Heart left ventricle (tissue), 16 donors: ENCODE results near the gene DAAM1. TPM values are rescaled to one million over a fixed set of nuclear protein-coding genes. Genes with fewer than 3 reads are reported as not detected.

Experiments
- ATAC-seq, 4 donors: fragments of 200-7000 bp; cut with Tn5 transposase; one replicate each; pipeline ENCODE4 v1.9.1; 2020 to 2022; ENCODE audit warnings: moderate library complexity in 4 of 4, mild to moderate bottlenecking in 3 of 4, moderate number of reproducible peaks in 1 of 4
- DNase-seq, 5 donors: peaks; one replicate each; pipeline ENCODE4 v3.0.0-alpha.2; 2020
- H3K27ac ChIP-seq, 12 donors: fragments of 200-600 bp; sonication (generic) in 4 of 12; one replicate each; pipeline versions ENCODE4 v1.5.0 to v1.8.0; 2016 to 2022; ENCODE audit warnings: mild to moderate bottlenecking in 2 of 12
- H3K27me3 ChIP-seq, 9 donors: fragments of 200-600 bp; sonication (generic) in 2 of 9; one replicate each; pipeline versions ENCODE4 v1.5.1 to v1.8.0; 2016 to 2022; ENCODE audit warnings: mild to moderate bottlenecking in 3 of 9
- H3K36me3 ChIP-seq, 9 donors: fragments of 200-600 bp; sonication (generic) in 2 of 9; one replicate each; pipeline versions ENCODE4 v1.5.0 to v1.8.0; 2018 to 2022; ENCODE audit warnings: mild to moderate bottlenecking in 2 of 9
- H3K4me1 ChIP-seq, 12 donors: fragments of 200-600 bp; sonication (generic) in 4 of 12; one replicate each; pipeline versions ENCODE4 v1.5.0 to v1.8.0; 2016 to 2022; ENCODE audit warnings: mild to moderate bottlenecking in 3 of 12
- H3K4me3 ChIP-seq, 12 donors: fragments of 200-600 bp; sonication (generic) in 4 of 12; one replicate each; pipeline versions ENCODE4 v1.5.0 to v1.8.0; 2017 to 2022; ENCODE audit warnings: mild to moderate bottlenecking in 9 of 12, moderate library complexity in 4 of 12
- H3K9me3 ChIP-seq, 12 donors: fragments of 200-600 bp; sonication (generic) in 4 of 12; one replicate each; pipeline versions ENCODE4 v1.5.0 to v1.8.0; 2016 to 2022; ENCODE audit warnings: mild to moderate bottlenecking in 1 of 12
- CTCF ChIP-seq, 12 donors: fragments of 200-600 bp; sonication (generic) in 4 of 12; IDR thresholded peaks; one replicate each; pipeline versions ENCODE4 v1.5.0 to v1.8.0; 2018 to 2022; ENCODE audit warnings: antibody characterized with exemption in 12 of 12, mild to moderate bottlenecking in 5 of 12
- POLR2A ChIP-seq, 2 donors: fragments of 450-650 bp; IDR thresholded peaks; one replicate each; pipeline ENCODE4 v1.6.1; 2017; ENCODE audit warnings: antibody characterized with exemption in 2 of 2, mild to moderate bottlenecking in 2 of 2, moderate library complexity in 2 of 2
- WGBS, 4 donors: extraction: QIAGEN DNeasy Blood & Tissue Kit in 2 of 4; methylation state at CpG; one replicate each; pipeline versions ENCODE4 v1.1.5 to v1.1.7; 2013 to 2018; 5-methylcytosine and 5-hydroxymethylcytosine counted together
- intact Hi-C, 10 donors: fragments of 100-400 bp; cut with DNase I; formaldehyde crosslinking; loops; one replicate each; pipeline versions ENCODE4 v1.11.1 to v1.14.2; 2022
- polyA plus RNA-seq, 2 donors: library from polyadenylated mRNA; stranded (reverse); fragments of 200-250 nt; gene quantifications; one replicate each; pipeline ENCODE4 v1.2.3, GENCODE V29; 2013
- total RNA-seq, 9 donors: library from RNA; depleted of rRNA in 2 of 9; stranded (reverse); fragments of >200 nt in 2 of 9; fragmentation: NEBNext Ultra II Directional in 3 of 9; extraction: Animal tissue kit (Norgen Biotek cat#: 25700) in 3 of 9; gene quantifications; one replicate each; pipeline versions ENCODE4 v1.1.0 to v1.2.4, GENCODE V29; 2016 to 2023
- donor health status: ischemic (EF 13 %, LVEDD 7.1; RV severe dilation, severe dysfunction).
- donor health status: healthy with polysubstance abuse.
- donor health status: DM: no; HTN: yes; CAD: no.
- donor health status: DM: no; HTN: no; CAD: no.
- donor health status: ischemic (EF 25% LVEDD 6.9; RV normal size, moderate dysfunction).
- donor health status: ischemic (EF 25% LVEDD 5.7; RV mildly dilated, moderate dysfunction).
- donor health status: healthy.
- donor health status: DM: yes; HTN: yes; CAD: no.
- donor health status: ischemic (EF 35%, LVEDD 5.7; RV mildly dilated, moderate dysfunction).
- donor health status: nonischemic (EF 11% LVEDD 7.7; RV severe dilation, severe dysfunction).
- donor health status: DM: yes; HTN: yes; CAD: no.
- donor health status: PGD.
- donor health status: ischemic (EF 29% LVEDD 5.4; RV normal size, mild dysfunction).
- donor health status: nonischemic (EF 23%, LVEDD 6.1; RV moderate dilation, normal function).

DAAM1 gene
- total and polyA plus RNA-seq, 11 donors = 18.2 to 92.6 (median 67.2) TPM

- Histone ChIP-seq H3K27ac (peak overlapping the region; percentile 39 to 93 (median 84)), H3K9me3 (no peaks in the 10 kb centered on the region), H3K27me3 (no peaks in the 10 kb centered on the region), H3K4me3 (no peak overlapping the region), H3K36me3 (peaks cover 0 to 66% (median 29%) of the 10 kb centered on the region in 9 donors), H3K4me1 (peaks cover 0 to 84% (median 57%) of the 10 kb centered on the region in 12 donors)
- no peak for DNase-seq
- TF ChIP-seq POLR2A (IDR thresholded peaks at IDR 0.05) (no peak), CTCF (IDR thresholded peaks at IDR 0.05) (no peak)
- 50 to 59% (median 54%) methylated on average over 1 of the region's 1 CpG for WGBS, 4 donors
- intact Hi-C loops = no loop called here
- ATAC-seq = no peak
Observed at GRCh38 chr14:59358784-59359183, 170.3 kb downstream of the DAAM1 start.

- intact Hi-C loops = loop anchor here in 6 of 10 donors (5.0 to 10.0 kb wide), 5 partner anchors 63 to 172 kb away; partner anchors contain the start of gene DAAM1 (in 1 of the 6)
- no peak for TF ChIP-seq CTCF (IDR thresholded peaks at IDR 0.05)
- no peak for TF ChIP-seq POLR2A (IDR thresholded peaks at IDR 0.05)
Observed at GRCh38 chr14:59359431-59360124, 171.1 kb downstream of the DAAM1 start.

GRCh38 chr14:59360233-59360632 is 171.8 kb downstream of the DAAM1 start:
- peak overlapping the region; percentile 61 to 93 (median 84) for H3K27ac ChIP-seq
- DNase-seq = no peak
- peaks cover 0 to 85% (median 60%) of the 10 kb centered on the region in 12 donors for H3K4me1 ChIP-seq
- H3K4me3 ChIP-seq = peak overlapping the region in 6 of 12 donors; percentile 4 to 37 (median 20)
- ATAC-seq = no peak
- no peak for TF ChIP-seq CTCF (IDR thresholded peaks at IDR 0.05)
- no peak for TF ChIP-seq POLR2A (IDR thresholded peaks at IDR 0.05)
- H3K9me3 ChIP-seq = no peaks in the 10 kb centered on the region
- H3K36me3 ChIP-seq = peaks cover 0 to 66% (median 27%) of the 10 kb centered on the region in 9 donors
- intact Hi-C loops = loop anchor here in 6 of 10 donors (5.0 to 10.0 kb wide), 5 partner anchors 62 to 173 kb away; partner anchors contain the start of gene DAAM1 (in 1 of the 6)
- H3K27me3 ChIP-seq = no peaks in the 10 kb centered on the region

More at GRCh38 chr14:59359431-59360124, 171.1 kb downstream of the DAAM1 start:
- peak overlapping the region; percentile 61 to 93 (median 84) for H3K27ac ChIP-seq
- peaks cover 0 to 66% (median 29%) of the 10 kb centered on the region in 9 donors for H3K36me3 ChIP-seq
- WGBS, 4 donors = 43 to 52% (median 48%) methylated on average over 4 of the region's 4 CpGs
- peaks cover 0 to 89% (median 61%) of the 10 kb centered on the region in 12 donors for H3K4me1 ChIP-seq
- DNase-seq = no peak
- no peak for ATAC-seq
- no peaks in the 10 kb centered on the region for H3K27me3 ChIP-seq
- H3K4me3 ChIP-seq = peak overlapping the region in 5 of 12 donors; percentile 4 to 37 (median 21)
- H3K9me3 ChIP-seq = no peaks in the 10 kb centered on the region
